Hippocampal formation (tissue), 2 donors: ENCODE data around the gene PPP1R13B.
"Not testable (repeated sequence)": the region's sequence is repeated elsewhere in the genome, so short reads cannot be mapped to it uniquely, and the experiment has no call there.

Experiments
- DNase-seq, 2 donors: peaks; one replicate each; lab custom pipeline; 2025; lab: John Stamatoyannopoulos, UW

Gene PPP1R13B

DNA sequence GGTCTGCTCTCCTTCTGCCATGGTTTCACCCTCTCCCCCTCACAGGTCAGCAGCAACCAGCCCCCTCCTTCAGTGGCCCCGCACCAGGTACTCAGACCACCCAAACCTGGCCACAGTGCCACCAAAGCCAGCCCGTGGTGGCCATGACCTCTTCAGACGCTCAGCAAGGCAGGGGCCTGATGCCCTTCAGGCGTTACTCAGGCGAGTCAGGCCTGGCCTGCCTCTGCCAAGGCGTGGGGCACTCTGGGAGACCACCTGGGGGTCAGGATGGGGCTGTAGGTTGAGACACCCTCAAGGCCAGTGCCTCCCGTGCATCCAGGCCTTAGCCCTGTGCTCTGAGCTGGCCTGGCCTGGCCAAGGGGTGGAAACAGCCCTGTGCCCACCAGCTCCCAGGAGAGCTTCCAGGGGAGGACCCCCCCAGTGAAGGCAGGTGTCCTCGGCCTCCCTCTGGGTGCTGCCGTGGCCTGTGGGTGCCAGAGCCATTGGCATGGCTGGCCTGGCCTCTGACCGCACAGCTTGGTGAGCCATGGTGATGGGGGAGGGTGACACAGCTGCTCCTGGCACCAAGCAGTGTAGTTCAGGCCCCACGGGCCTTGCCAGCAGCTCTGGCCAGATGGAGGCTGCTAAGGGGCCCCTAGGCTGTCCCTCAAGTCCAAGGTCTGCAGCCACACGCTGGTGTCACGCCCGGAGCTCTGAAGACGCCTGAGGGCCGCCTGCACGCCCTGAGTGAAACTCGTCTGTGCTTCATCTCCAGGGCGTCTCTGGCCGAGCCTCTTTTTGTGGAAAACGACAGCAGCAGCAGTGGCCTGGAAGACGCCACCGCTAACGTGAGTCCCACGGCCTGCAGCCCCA, 147.2 kb downstream of the PPP1R13B start:
- DNase-seq = peak; percentile 34 to 79

DNA sequence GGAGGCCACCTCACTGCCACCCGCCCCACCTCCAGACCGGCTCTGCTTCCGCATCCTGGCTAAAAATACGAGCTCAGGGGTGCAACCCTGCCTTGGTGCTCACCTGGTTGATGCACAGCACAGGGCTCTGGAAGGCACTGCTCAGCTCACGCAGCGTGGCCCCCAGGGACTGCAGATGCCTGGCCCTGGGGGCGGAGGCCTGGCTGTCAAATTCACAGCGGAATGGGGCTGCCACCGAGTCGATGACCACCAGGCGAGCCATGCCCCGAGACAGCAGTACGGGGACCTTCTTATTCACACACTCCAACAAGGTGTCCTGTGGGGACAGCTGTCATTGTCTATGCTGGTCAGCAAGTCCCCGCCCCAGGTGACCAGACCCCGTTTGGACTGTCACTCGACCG, 148.1 kb downstream of the PPP1R13B start:
- no peak for DNase-seq

DNA sequence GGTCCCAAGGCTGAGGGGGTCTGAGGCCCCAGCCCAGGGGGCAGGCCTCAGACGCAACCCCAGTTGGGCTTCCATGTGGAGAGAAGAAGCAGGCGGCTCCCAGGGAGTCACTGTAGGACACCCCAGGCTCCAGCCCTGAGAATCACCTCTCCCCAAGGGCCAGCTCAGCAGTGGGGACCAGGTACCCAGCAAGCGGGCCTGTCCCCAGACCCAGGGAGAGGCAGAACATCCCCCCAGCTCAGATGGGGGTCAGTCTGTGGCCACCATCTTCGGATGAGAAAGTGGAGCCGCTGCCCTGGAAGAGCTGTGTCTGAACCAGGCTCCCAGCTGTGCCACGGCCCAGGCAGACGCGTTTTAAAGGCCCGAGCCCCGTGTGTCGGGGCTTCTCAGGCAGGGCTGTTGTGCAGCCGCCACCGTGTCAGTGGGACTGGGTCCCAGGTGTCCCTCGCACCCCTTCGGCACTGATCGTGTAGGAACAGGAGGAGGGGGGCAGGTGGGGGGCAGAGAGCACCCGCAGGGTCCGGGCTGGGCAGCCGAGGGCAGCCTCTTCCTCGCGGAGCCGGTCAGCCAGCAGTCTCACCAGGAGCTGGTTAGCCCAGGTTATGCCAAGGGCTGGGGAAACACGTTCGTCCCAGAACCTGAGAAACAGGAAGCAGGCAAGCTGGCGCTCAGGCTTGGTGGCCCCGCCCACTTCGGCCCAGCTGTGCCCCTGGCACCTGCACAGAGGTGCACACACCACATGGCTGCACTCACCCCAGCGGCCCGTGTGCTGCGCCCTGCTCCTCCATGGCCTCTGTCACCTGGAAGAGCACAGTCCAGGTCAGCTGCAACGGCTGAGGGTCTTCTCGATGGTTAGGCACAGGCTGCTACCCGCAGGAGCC, 148.8 kb downstream of the PPP1R13B start:
- DNase-seq = no peak

DNA sequence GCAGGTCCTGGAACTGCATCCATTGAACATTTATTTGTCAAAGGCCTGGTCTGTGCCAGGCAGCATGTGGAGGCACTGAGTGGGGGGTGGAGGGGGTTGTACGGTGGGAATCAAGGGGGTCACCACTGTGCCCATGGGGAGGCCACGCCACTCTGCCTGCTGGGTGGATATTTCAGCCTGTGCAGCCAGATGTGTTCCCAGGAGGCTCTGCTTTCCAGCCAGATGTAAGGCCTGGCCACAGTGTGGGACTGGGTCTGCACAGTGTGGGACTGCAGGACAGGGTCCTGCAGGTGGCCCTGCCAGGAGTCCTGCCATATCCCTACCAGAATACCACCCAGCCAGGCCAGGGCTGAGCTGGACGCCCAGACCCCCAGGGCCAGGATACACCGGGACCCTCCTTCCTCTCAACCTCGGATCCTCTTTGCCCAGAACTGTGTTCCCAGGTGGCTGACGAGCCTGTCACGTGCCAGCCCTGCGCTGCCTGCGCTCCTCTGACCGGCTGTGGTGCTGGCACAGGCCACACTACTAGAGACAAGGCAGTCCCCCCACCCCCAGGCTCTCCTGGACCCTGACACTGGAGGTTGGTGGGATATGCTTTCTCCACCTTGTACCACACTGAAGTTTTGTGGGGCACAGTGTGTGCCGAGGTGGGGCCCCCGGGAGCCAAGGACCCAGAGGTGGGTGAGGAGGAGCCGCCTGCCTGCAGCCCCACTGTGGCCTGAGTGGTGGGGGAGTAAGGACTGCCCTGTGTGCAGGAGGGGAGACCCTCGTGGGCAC, 149.6 kb downstream of the PPP1R13B start:
- no peak for DNase-seq

DNA sequence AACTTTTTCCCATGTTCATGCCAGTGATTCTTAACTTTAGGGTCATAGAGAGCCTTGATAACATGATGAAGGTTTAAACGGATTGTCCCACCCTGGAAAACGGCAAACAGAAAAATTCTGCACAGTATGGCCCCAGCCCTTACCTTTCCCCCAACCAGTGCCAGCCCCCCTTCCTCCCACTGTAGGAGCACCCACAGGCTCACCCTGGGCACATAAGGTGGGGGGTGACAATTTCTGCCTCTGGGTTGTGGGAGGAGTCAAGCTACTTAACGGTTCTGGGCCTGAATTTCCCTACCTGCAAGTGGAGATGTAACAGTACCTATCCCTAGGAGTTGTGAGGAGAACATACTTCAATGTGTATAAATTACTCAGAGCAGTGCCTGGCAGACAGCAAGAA, 150.2 kb downstream of the PPP1R13B start:
- no peak for DNase-seq

DNA sequence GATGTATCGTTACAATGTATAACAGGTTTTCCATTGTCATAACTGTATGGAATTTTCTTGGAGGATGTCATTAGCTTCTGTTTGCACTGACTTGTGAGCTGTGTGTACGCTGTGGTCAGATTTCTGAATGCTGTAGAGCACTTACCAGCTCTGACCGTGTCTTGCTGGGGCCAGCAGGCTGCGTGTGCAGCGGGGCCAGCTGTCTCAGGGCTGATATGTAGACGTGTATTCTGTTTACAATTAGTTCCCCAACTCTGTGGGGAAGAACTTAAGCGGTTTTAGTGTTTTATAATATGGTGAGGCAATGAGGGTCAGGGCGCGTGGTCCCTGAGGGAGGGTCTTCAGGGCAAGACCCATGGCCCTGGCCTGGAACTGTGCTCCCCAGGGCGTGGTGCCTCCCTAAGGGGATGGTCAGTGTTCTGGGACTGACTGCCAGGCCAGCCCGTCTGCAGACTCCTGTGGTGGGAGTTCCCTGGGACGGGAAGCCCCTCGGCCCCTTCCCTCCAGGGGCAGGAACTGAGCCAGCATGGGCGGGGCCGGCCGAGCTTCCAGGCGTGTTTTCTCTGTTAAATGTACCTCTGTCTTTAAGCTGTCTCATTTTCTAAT, 150.8 kb downstream of the PPP1R13B start:
- peak in 1 of 2 donors; percentile 15 for DNase-seq

DNA sequence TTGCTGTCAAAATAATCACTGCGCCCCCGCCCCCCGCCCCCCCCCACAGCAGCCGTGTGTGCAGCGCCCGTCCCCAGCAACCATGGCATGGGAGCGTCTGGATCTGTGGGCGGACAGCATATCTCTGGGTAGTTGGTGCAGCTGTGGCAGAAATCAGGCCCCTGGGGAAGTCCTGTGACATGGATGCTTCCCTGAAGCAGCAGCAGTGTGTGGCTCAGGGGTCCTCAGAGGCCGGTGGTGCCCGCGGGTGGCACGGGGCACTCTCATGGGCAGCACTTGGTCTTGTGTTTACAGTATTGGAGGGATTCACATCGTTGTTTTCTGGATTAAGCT, 151.3 kb downstream of the PPP1R13B start:
- no peak for DNase-seq

DNA sequence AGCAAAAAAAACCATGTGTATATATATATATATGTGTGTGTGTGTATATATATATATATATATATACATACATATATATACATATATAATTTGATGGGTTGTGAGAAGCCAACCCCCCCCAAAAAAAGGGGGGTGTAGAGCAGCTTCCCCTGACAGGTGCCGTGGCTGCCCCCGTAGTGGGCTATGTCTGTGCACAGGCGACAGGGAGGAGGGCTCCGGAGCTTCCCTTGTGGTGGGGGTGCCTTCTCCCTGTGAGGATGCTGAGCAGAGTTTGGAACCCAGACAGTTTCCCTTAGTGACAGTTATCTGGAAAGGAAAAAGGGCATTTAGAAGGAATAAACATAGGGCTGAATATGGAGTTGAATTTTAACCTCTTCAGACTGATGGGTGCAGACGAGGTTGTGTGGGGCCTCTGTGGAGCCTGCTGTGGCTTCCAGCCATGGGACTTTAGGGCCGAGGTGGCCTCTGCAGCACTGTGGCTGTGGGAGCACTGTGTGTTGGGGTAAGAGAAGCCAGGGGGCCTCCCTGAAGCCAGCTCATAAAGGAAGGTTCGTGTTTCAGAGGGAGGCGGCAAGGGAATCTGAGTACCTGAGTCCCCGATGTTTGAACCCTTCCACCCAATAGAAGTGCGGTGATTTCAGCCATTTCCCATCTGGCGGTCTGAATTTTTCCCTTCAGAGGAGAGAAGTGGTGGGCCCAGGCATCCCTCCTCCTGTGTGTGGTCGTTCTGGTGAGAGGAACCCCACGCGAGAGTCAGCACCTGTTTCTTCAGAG, 151.9 kb downstream of the PPP1R13B start:
- no peak for DNase-seq

DNA sequence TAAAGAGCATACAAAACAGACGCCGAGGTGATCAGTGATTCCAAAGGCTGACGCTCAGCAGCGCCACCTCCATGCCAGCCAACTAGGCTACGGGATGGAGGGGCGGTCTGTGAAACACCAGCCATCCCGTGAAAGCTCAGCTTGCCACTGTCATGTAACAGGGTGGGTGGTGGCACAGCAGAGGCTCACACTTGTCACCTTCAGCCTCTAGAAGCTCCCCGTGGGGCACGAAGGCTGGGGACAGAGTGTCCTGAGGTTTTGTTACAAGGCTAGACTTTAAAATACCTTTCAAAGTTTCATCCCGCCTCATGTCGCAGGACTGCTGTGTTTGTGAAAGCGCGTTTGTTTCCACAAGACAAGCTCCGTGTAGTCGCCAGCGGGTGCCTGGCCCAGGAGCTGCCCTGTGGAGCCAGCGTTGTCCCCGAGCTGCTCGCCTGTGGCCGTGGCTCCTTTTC, 152.8 kb downstream of the PPP1R13B start:
- DNase-seq = no peak

DNA sequence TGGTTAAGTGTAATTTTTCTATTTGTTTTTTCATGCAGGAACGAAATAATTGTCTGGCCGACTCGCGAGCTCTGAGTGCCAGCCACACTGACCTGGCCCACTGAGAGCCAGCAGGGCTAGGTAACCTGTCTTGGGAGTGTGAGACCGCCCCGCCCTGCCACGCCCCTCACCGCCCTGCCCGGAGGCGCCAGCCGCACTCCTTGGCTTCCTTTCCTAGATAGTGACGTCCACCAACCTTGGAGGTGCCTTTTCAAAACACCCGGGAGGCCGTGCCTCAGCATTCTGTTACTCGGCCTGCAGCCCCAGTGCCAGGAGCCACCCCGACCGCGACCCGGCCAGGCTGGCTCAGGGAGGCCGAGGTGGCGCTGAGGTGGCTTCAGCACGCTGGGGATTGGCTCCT, 153.9 kb downstream of the PPP1R13B start:
- DNase-seq = no peak

DNA sequence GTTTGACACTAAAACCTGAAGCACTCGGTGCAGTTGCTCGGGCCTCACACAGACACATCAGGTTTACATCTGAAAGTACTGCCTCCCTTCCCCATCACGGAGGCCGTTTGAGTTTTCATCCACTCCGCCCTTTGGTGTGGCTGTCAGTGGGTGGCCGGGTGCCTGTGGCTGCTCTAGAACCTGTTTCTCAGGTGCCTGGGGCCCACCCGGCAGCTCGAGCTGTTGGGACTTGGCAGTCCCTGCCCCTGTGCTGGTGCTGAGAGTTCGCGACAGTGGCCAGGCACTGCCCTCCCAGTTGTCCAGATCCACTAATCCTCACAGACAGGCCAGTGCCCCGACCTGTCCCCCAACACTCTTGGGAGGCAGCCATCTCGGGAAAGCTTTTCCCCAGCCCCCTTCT, 154.5 kb downstream of the PPP1R13B start:
- DNase-seq = no peak

DNA sequence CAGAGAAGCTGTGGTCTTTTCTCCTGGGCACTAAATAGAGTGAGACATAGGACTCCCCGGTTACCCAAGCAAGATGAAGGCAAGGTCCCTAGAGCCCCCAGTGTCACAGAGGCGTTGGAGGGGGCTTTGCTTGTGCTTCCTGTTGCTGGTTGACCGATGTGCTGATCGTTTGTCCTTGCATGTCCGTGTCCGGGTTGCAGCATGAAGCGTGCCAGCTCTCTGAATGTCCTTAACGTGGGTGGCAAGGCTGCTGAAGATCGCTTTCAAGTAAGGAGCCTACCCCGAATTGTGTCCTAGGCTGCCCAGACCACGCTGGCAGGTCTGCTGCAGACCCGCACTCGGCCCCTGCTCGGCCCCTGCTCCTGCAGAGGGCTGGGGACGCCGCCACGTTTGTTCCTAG, 155.2 kb downstream of the PPP1R13B start:
- DNase-seq = no peak

DNA sequence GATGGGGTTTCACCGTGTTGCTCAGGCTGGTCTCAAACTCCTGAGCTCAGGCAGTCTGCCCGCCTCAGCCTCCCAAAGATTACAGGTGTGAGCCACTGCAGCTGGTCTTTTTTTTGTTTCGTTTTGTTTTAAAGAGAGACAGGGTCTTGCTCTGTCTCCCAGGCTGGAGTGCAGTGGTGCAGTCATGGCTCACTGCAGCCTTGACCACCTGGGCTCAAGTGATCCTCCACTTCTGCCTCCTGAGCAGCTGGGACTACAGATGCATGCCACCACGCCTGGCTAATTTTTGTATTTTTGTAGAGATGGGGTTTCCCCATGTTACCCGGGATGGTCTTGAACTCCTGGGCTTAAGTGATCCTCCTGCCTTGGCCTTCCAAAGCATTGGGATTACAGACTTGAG, 155.7 kb downstream of the PPP1R13B start:
- DNase-seq = not testable (repeated sequence)

DNA sequence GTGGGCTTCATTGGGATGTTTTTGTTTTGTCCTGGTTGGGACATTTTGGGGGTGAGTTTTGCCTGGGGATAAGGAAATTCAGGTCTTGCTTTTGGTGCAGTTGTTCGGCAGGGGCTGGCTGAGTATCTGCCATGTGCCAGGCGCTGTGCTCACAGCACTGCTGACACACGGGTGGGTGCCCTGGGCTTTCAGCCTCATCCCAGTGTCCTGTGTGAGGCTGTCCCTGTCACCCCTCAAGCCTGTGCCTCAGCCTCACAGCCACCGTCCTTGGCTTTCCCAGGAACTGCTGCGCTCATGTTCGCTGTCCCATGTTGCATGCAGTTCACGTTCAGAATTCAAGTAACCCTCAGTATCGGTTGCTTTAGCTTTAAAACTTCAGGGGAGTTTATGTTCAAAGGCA, 157.0 kb downstream of the PPP1R13B start:
- DNase-seq = no peak

DNA sequence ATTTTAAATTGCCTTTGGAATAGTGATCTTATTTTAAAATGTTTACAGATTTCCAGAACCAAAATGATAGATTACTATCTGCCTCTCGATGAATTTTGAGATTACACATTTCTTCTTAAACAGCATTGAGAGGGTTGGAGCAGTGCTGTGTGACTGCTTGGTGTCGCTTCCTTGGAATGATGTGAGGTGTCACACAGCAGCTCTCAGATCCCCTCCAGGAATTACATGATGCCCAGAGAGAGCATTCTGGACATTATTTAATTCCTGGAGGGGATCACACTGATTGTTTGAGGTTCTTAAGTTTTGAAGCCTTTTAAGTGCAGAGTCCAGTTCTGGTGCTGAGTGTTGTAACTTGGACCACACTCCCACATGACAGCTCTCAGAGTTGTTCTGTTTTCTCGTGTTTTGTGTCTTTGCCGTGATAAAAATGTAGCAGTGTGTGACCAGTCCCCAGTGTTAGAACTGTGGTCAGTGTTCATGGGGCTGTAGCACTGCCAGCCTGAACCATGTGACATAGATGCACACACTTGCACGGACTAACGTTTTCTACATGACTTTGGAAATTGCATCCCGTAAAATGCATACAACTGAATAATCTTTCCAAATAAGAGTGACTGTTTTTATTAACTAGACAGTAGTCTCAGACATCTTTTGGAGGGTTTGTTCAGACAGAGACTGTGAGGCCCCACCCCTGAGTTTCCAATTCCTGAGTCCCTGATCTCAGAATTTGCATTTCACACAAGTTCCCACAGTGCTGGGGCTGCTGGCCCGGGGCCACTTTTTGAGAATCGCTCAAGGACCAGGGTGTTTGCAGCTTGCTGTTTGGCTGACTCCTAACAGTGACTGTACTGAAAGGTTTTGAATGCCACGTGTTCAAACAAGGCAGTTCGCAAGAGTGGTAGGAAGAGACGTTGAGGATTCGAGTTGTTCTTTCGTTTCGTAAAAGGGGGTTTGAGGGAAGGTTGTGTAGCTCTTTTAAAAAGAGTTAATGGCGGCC, 158.2 kb downstream of the PPP1R13B start:
- peak; percentile 25 to 58 for DNase-seq

DNA sequence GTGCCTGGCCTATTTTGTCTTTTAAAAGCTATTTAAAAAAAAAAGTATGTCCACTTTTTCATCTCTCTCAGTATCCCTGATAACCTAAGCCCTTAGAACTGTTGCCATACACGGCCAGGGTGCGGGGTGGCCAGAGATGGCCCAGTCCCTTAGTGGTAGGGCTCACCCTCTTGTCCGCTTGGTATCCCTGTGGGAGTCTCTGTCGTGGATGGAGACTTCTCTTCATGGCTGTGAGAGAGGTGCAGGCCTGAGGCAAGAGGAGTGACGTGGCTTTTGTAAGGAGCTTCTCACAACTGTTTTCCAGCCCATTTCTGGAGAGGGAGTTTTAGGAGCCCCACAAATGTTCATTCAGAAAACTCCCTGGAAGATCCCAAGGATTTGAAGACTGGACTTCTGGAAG, 158.9 kb downstream of the PPP1R13B start:
- DNase-seq = no peak

DNA sequence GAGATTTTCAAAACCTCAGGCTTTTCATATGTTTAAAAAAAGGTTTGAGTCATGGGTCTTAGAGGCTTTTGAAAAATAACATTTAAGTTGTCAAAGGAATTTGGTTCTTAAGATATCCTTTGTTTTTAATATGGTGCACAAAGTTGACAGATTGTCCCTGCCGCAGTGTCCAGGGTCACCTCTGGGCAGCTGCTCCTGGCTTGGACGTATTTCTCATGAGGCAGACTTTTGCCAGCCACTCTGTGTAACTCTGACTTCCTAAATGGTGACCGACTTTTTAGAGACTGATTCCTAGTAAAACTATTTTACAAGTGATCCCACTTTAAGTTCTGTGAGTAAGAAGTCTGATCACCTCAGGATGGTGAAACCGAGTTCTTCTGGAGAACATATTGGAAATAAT, 159.7 kb downstream of the PPP1R13B start:
- no peak for DNase-seq

DNA sequence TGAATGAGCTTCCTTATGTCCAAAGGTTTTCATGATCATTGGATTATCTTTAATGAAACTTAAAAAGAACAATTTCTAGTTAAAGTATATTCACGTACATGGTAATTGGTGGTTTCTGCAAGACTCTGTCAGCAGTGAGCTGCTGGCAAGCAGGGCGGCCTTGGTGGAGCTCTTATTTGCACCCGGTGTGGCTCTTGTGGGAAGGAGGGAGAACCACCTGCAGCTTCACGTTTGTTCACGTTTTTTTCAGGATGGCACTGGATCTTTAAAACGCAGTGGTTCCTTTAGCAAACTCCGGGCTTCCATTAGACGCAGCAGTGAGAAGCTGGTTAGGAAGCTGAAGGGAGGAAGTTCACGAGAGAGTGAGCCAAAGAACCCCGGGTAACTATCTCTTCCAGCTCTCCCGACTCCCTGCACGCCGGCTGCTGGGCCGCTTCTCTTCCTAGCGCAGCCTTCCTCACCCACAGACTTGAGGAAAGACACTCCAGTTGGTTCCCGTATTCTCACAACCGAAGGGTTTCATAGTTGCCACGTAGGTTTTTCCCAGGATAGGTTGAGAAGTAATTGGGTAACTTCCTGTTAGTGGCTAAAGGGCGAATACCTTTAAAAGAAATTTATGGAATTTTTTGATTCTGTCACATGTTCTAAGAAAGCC, 160.4 kb downstream of the PPP1R13B start:
- no peak for DNase-seq
